GM19468 (cell line): ENCODE measurements around the gene ZNF667.

Experiments
- ATAC-seq: cut with Tn5 transposase; IDR thresholded peaks from one replicate; pipeline ENCODE4 v1.9.1; 2021; ENCODE audit warnings: mild to moderate bottlenecking, moderate library complexity, moderate number of reproducible peaks; ENCODE audit not compliant: unreplicated experiment; ENCODE audit errors: extremely low read depth

ZNF667 gene

GRCh38 chr19:56476651-56477428, at the start of gene ZNF667:
ZNF667 (minus strand) TSS chr19:56477345; CDS start chr19:56462370, 14,975 bp downstream.
- no peak for ATAC-seq

- no peak for ATAC-seq
These were observed 48.2 kb upstream of the ZNF667 start for GRCh38 chr19:56525214-56525860.

GRCh38 chr19:56508290-56508778, 31.2 kb upstream of the ZNF667 start:
- no peak for ATAC-seq

GRCh38 chr19:56507446-56508289, 30.5 kb upstream of the ZNF667 start, which contains the start of gene ZNF471:
ZNF471 (plus strand) TSS chr19:56507855; CDS start chr19:56511572, 3,717 bp downstream.
- no peak for ATAC-seq

- ATAC-seq = no peak
These were observed 27.4 kb upstream of the ZNF667 start for GRCh38 chr19:56504581-56504980.

- no peak for ATAC-seq
These were observed 14.3 kb upstream of the ZNF667 start for GRCh38 chr19:56491399-56491798.

GRCh38 chr19:56477429-56478338, 539 bp upstream of the ZNF667 start:
- no peak for ATAC-seq

- ATAC-seq = no peak
These were observed 1.1 kb downstream of the ZNF667 start for GRCh38 chr19:56476093-56476492.

GRCh38 chr19:56474308-56474707, 2.8 kb downstream of the ZNF667 start:
- no peak for ATAC-seq

- no peak for ATAC-seq
These were observed 35.8 kb downstream of the ZNF667 start for GRCh38 chr19:56441206-56441792.

GRCh38 chr19:56423985-56424353, 53.2 kb downstream of the ZNF667 start:
- no peak for ATAC-seq

GRCh38 chr19:56423276-56423984, 53.7 kb downstream of the ZNF667 start:
- ATAC-seq = no peak

GRCh38 chr19:56405062-56405461, 72.1 kb downstream of the ZNF667 start:
- ATAC-seq = no peak

GRCh38 chr19:56404705-56405056, 72.5 kb downstream of the ZNF667 start:
- ATAC-seq = no peak

- ATAC-seq = peak; percentile 70
These were observed 73.1 kb downstream of the ZNF667 start, which contains the start of gene ZNF583 for GRCh38 chr19:56403764-56404704. ZNF583 (plus strand) TSS chr19:56404332; CDS start chr19:56407115, 2,783 bp downstream.

- ATAC-seq = no peak
These were observed 73.9 kb downstream of the ZNF667 start for GRCh38 chr19:56403261-56403660.

- no peak for ATAC-seq
These were observed 76.7 kb downstream of the ZNF667 start for GRCh38 chr19:56400485-56400884.
